GM19193 (cell line): Measurements from ENCODE around the gene HDAC4.

Experiments
- POLR2A ChIP-seq: IDR thresholded peaks from 4 replicates; pipeline ENCODE4 v1.6.1; 2011; ENCODE audit not compliant: insufficient read depth, insufficient read length; ENCODE audit errors: extremely low read depth

Gene HDAC4

DNA sequence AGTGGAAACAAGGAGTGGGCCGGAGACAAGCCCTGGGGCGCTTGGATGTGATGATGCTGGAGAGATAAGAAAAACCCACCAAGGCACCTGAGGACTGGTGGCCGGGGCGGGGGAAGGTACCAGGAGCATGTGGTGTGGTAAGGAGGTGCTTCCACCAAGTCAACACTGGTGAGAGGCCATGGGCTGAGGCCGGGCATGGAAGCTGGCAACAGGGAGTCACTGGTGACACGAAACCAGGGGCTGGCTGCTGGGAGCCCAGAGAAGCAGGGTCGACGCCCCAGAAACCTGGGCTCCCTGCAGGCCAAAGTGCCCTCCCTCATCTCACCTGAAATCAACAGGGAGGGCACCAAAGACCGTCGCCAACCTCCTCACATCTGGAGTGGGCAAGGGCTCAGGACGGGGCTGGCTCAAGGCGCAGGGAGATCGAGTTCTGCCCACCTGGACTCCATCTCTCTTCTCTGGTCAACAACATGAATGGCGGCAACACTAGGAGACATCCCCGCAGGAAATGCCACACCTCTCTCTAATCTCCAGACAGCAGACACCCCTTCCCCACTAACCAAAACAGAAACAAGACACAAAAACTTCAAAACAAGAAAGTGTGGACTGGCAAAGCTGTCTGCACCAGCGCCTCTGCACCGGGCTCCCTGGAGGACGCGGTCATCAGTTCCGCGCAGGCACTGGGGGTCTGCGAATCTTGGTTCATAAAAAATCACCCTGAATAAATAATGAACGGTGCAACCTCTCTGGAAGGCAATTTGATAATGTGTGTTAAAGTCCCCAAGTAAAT lies 185.5 kb downstream of the HDAC4 start:
- TF ChIP-seq POLR2A: no peak

GRCh38 chr2:239214725-239215124 lies 186.1 kb downstream of the HDAC4 start:
- no peak for TF ChIP-seq POLR2A

DNA sequence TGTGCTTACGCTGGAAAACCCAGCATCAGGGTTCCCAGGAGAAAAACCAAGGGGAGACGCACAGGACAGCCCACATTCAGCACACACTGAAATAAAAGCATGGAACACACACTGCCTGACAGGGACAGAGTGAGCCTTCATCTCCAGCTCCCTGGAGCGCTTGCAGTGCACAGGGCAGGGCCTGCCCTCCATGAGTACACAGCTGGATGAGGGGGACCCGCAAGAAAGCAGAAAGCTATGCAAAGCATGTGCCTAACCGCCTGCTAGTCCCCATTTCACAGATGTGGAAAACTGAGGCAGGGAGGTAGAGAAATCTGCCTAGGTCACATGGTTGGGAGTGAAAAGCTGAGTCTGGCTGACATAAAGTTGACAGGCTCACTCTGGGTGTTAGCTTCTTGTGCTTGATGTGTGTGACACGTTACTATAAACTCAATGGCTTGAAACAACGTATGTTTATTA lies 187.1 kb downstream of the HDAC4 start:
- no peak for TF ChIP-seq POLR2A

GRCh38 chr2:239212929-239213642 lies 187.7 kb downstream of the HDAC4 start:
- no peak for TF ChIP-seq POLR2A

DNA sequence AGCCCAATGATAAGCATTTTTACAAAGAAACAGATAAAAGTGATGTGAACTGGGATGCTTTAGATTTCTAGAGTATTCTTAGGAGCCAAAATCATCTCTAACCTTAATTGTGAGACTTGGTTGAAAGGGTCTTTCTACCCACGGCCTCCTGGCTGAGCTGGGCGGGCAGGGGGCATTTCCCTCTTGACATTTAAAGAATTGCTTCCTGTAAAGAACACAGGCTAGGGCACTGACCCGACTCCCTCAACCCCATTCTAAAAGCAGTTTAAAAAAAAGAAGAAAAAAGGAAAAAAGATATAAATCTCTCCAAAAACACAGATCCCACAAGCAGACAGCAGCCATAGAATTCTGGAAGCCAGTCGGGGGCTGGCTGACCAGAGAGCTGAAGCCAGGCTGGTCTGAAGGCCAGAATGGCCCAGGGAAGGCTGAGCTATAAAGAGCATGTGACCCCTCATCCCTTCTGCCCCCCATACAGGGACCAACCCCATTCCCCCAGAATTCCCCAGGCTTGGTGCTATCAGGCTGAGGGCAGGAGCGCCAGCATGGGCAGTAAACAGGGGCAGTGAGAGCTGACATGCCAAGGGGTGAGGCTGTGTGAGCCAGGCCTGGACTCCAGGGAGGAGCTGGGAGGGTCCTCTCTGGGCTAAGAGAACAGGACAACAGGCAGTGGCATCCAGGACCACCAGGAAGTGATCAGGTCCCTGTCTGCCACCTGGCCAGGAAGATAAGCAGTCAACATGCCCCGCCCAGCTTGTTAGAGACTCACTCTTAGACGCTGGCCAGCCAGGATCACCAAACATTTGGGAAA lies 188.5 kb downstream of the HDAC4 start:
- TF ChIP-seq POLR2A: no peak

- no peak for TF ChIP-seq POLR2A
These were observed 189.3 kb downstream of the HDAC4 start for GRCh38 chr2:239211396-239212094.

DNA sequence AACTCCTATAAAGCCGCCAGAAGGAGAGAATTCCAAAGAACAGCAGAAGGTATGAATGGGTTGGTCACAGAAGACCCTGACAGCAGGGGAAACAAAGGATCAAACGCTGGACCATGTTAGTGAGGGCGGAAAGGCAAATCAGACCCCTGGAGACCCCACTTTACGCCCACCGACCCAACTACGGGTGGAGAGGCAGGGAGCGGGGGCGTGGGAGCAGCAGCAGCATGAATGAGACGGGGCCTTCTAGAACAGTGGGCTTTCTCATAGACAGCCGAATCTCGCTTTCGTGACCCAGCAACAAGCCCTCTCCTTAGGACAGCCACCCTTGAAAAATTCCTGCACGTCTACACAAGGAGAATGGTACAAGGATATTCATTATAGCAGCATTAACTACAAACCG lies 191.0 kb downstream of the HDAC4 start:
- no peak for TF ChIP-seq POLR2A

DNA sequence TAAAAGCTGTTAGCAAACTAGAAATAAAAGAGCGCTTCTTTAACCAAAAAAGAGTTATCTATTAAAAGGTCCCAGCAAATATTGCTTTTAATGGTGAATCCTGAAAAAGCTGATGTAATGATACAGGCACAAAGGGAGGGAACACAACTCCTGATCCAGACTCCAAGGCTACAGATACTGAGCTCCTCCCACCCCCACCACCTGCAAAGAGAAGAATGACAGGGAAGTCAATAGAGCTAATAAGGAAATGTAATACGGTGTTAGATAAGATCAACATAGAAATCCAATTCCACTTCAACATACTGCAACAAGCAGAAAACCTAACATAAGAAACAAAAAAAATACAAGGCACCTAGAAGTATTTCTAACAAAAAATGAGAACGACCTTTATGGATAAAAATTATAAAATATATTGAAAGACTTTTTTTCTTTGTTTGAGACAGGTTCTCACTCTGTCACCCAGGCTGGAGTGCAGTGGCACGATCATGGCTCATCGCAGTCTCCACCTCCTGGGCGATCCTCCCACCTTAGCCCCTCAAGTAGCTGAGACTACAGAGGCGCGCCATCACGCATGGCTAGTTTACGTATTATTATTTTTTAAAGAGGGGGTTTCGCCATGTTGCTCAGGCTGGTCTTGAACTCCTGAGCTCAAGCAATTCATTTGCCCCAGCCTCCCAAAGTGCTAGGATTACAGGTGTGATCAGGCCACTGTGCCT lies 192.2 kb downstream of the HDAC4 start:
- TF ChIP-seq POLR2A: no peak

DNA sequence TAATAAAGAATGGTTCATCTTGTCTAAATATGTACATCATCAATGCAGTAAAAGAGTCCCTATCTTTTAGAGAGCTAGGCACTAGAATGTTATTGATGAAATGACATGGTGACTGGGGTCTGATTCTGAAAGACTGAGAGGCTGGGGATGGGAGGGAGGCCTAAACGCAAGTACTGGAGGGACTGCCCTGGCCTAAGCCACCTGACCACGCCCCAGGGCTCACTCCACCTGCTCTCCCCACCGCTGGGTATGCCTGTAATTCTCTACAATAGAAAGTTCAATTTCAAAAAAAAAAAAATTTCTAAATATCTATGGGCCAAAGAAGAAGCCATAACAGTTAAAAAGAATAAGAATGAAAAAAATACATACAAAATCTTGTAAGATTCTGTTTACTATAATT lies 194.0 kb downstream of the HDAC4 start:
- TF ChIP-seq POLR2A: no peak

DNA sequence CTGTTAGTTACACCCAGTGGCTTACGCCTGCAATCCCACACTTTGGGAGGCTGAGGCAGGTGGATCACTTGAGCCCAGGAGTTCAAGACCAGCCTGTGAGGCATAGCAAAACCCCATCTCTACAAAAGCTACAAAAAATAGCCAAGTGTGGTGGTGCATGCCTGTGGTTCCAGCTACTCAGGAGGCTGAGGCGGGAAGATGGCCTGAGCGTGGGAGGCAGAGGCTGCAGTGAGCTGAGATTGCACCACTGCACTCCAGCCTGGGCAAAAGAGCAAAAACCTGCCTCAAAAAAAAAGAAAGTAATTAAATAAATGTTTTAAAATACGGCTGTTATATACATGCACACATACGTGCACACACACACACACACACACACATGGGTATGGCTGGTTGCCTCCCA lies 194.8 kb downstream of the HDAC4 start:
- no peak for TF ChIP-seq POLR2A

- TF ChIP-seq POLR2A: no peak
These were observed 195.8 kb downstream of the HDAC4 start for GRCh38 chr2:239204876-239205468.

GRCh38 chr2:239204136-239204875 lies 196.5 kb downstream of the HDAC4 start:
- no peak for TF ChIP-seq POLR2A
